ENCODE results near the gene LPIN1.

DNA sequence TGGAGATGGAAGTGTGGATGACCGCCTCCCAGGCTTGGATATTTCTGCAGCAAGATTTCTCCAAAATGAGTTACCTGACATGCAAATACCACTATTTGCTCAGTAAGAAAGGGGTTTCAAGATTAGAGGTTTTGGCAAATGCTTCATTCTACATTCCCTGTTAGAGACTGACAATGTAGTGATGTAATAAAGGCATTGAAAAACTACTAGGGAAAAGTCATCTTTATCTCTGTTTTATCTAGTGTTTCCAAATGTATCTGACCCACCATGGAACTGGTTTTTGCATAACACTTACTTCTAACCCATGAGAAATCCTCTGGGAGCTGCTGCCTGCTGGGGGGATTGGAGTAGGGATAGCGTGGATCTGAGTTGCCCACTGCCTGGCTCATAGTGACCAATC, 43.5 kb upstream of the LPIN1 start:
- TF ChIP-seq, protein P1, sequence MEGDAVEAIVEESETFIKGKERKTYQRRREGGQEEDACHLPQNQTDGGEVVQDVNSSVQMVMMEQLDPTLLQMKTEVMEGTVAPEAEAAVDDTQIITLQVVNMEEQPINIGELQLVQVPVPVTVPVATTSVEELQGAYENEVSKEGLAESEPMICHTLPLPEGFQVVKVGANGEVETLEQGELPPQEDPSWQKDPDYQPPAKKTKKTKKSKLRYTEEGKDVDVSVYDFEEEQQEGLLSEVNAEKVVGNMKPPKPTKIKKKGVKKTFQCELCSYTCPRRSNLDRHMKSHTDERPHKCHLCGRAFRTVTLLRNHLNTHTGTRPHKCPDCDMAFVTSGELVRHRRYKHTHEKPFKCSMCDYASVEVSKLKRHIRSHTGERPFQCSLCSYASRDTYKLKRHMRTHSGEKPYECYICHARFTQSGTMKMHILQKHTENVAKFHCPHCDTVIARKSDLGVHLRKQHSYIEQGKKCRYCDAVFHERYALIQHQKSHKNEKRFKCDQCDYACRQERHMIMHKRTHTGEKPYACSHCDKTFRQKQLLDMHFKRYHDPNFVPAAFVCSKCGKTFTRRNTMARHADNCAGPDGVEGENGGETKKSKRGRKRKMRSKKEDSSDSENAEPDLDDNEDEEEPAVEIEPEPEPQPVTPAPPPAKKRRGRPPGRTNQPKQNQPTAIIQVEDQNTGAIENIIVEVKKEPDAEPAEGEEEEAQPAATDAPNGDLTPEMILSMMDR (IDR thresholded peaks at IDR 0.05; ENCODE audit: low read depth, low read length, missing input control): no peak
- TF ChIP-seq, protein P2, sequence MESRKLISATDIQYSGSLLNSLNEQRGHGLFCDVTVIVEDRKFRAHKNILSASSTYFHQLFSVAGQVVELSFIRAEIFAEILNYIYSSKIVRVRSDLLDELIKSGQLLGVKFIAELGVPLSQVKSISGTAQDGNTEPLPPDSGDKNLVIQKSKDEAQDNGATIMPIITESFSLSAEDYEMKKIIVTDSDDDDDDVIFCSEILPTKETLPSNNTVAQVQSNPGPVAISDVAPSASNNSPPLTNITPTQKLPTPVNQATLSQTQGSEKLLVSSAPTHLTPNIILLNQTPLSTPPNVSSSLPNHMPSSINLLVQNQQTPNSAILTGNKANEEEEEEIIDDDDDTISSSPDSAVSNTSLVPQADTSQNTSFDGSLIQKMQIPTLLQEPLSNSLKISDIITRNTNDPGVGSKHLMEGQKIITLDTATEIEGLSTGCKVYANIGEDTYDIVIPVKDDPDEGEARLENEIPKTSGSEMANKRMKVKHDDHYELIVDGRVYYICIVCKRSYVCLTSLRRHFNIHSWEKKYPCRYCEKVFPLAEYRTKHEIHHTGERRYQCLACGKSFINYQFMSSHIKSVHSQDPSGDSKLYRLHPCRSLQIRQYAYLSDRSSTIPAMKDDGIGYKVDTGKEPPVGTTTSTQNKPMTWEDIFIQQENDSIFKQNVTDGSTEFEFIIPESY (IDR thresholded peaks at IDR 0.05): no peak
- TF ChIP-seq TAF1 (conservative IDR thresholded peaks at IDR 0.05) (no peak), RAD21 (IDR thresholded peaks at IDR 0.05) (no peak), SP1 (IDR thresholded peaks at IDR 0.05) (no peak), YY1 (IDR thresholded peaks at IDR 0.05) (no peak), FOXA2 (IDR thresholded peaks at IDR 0.05) (no peak), JUND (IDR thresholded peaks at IDR 0.05) (no peak), NR2F2 (IDR thresholded peaks at IDR 0.05) (no peak), HNF4G (IDR thresholded peaks at IDR 0.05) (no peak)
- TF ChIP-seq, protein P3, sequence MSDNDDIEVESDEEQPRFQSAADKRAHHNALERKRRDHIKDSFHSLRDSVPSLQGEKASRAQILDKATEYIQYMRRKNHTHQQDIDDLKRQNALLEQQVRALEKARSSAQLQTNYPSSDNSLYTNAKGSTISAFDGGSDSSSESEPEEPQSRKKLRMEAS (IDR thresholded peaks at IDR 0.05): no peak
- TF ChIP-seq, protein P4, sequence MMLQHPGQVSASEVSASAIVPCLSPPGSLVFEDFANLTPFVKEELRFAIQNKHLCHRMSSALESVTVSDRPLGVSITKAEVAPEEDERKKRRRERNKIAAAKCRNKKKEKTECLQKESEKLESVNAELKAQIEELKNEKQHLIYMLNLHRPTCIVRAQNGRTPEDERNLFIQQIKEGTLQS (IDR thresholded peaks at IDR 0.05): no peak

Measured in liver (tissue), 3 donors.